Astrocyte (in vitro differentiated cells and primary cell): ENCODE data around the gene TENT5A.

Experiments
- CTCF ChIP-seq: IDR thresholded peaks from 2 replicates; pipeline ENCODE4 v1.5.1; 2011; ENCODE audit warnings: low read depth, mild to moderate bottlenecking, inconsistent platforms, low read length, moderate library complexity; ENCODE audit not compliant: insufficient read depth
- EZH2 ChIP-seq: IDR thresholded peaks from 2 replicates; pipeline ENCODE4 v1.6.1; 2012; ENCODE audit warnings: mild to moderate bottlenecking, low read length, inconsistent platforms; ENCODE audit not compliant: insufficient read depth

- TF ChIP-seq CTCF (no peak), EZH2 (no peak)
Measured at GRCh38 chr6:81744131-81744530, 8.3 kb downstream of the TENT5A start.
